Stimulated activated CD4-positive, alpha-beta T cell treated with anti-CD3 and anti-CD28 coated beads, Interleukin-2, amount 100 ng/mL, for 48 hours (primary cell): Measurements from ENCODE around the gene DHODH.
"Not testable (repeated sequence)": the region's sequence is repeated elsewhere in the genome, so short reads cannot be mapped to it uniquely, and the experiment has no call there.

Experiments
- DNase-seq, 2 donors: peaks; one replicate each; pipeline ENCODE4 v3.0.0-alpha.2; 2020

DHODH gene

GRCh38 chr16:72054254-72054847 is 45.8 kb downstream of the DHODH start, which contains the start of gene HP:
Gene HP (plus strand): TSS chr16:72054505. CDS start chr16:72054653, 148 bp downstream.
- DNase-seq: not testable (repeated sequence)

- no peak for DNase-seq
Measured at GRCh38 chr16:72055911-72056310, 47.4 kb downstream of the DHODH start.

DNA sequence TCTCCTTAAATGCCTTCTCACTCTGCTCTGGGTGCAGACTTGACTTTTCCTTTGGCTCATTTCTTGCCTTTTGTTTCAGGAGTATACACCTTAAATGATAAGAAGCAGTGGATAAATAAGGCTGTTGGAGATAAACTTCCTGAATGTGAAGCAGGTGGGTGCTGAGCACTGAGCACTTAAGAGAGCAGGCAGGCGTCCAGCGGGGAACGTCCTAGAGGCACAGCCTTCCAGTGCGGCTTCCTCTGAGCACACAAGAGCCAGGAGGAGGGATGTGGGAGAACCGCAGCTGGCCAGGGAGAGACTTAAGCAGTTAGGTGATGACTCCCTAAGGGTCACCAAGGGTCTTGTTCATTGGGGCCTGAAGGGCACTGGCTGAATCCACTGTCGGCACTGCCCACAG is 48.8 kb downstream of the DHODH start:
- not testable (repeated sequence) for DNase-seq

DNA sequence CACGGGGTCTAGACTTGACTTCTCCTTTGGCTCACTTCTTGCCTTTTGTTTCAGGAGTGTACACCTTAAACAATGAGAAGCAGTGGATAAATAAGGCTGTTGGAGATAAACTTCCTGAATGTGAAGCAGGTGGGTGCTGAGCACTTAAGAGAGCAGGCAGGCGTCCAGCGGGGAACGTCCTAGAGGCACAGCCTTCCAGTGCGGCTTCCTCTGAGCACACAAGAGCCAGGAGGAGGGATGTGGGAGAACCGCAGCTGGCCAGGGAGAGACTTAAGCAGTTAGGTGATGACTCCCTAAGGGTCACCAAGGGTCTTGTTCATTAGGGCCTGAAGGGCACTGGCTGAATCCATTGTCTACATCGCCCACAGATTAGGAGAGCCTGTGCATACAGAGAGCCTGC is 50.5 kb downstream of the DHODH start:
- not testable (repeated sequence) for DNase-seq

DNA sequence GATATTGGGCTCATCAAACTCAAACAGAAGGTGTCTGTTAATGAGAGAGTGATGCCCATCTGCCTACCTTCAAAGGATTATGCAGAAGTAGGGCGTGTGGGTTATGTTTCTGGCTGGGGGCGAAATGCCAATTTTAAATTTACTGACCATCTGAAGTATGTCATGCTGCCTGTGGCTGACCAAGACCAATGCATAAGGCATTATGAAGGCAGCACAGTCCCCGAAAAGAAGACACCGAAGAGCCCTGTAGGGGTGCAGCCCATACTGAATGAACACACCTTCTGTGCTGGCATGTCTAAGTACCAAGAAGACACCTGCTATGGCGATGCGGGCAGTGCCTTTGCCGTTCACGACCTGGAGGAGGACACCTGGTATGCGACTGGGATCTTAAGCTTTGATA is 51.9 kb downstream of the DHODH start:
- no peak for DNase-seq

GRCh38 chr16:72061564-72061963 is 53.0 kb downstream of the DHODH start:
- DNase-seq: no peak

GRCh38 chr16:72064361-72064894 is 55.9 kb downstream of the DHODH start:
- no peak for DNase-seq

GRCh38 chr16:72066747-72067146 is 58.2 kb downstream of the DHODH start:
- no peak for DNase-seq

- DNase-seq: no peak
Measured at GRCh38 chr16:72068930-72069329, 60.4 kb downstream of the DHODH start.

- DNase-seq: no peak
Measured at GRCh38 chr16:72072514-72073342, 64.2 kb downstream of the DHODH start.

DNA sequence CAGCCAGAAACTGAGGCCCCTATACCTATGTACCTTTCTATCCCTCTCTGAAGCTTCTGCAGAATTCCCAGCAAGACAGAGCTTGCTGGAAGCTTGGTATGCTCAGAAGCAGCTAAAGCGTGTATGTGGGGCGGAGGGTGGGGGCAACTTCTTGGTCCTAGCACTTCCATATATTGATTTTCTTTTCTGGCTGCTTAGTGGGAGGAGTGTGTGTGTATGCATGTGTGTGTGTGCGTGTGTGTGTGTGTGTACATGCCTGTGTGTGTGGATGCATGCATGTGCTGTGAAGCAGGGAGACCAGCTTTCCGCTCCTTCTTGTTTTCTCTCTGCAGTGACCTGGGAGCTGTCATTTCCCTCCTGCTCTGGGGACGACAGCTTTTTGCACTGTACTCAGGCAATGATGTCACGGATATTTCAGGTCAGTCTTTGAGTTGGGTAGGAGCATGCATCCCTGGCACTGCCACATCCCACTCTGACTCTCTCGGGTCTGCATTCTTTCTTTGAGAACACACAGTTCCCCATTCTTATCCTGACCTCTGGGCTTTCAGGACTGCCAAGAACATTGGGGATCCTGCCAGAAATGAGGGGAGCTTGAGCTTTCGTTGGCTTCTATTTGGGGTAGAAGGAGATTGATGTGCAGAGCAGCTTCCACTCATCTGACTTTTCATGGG is 65.2 kb downstream of the DHODH start:
- DNase-seq: no peak

DNA sequence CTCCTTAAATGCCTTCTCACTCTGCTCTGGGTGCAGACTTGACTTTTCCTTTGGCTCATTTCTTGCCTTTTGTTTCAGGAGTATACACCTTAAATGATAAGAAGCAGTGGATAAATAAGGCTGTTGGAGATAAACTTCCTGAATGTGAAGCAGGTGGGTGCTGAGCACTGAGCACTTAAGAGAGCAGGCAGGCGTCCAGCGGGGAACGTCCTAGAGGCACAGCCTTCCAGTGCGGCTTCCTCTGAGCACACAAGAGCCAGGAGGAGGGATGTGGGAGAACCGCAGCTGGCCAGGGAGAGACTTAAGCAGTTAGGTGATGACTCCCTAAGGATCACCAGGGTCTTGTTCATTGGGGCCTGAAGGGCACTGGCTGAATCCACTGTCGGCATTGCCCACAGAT is 66.5 kb downstream of the DHODH start:
- not testable (repeated sequence) for DNase-seq
